B cell (primary cell): ENCODE measurements around the gene CXADR. TPM values are rescaled to one million over a fixed set of nuclear protein-coding genes. Genes with fewer than 3 reads are reported as not detected.

ENCODE experiments used
- ATAC-seq: fragments of 200-7000 bp; cut with Tn5 transposase; one replicate; pipeline ENCODE4 v1.10.0; 2021; ENCODE audit warnings: low read depth, mild to moderate bottlenecking, moderate number of reproducible peaks, moderate library complexity
- CTCF ChIA-PET: fragments of 350-600 bp; sonication (Branson Sonifier 250); formaldehyde crosslinking; loops from one replicate; lab custom pipeline; 2021; ENCODE audit warnings: antibody characterized with exemption, inconsistent platforms; lab: Charles Lee
- POLR2A ChIA-PET: fragments of 350-600 bp; sonication (Branson Sonifier 250); formaldehyde crosslinking; loops from one replicate; lab custom pipeline; 2021; ENCODE audit warnings: antibody characterized with exemption; lab: Charles Lee
- DNase-seq: peaks from one replicate; pipeline ENCODE4 v3.0.0; 2013
- H2AFZ ChIP-seq: 2 replicates; pipeline ENCODE4 v1.6.1; 2012; ENCODE audit warnings: mild to moderate bottlenecking, low read depth, low read length; ENCODE audit not compliant: insufficient read depth, poor library complexity, severe bottlenecking
- H3K27ac ChIP-seq, 2 donors: 1 replicate in 1 of 2; 2 replicates in 1 of 2; pipeline ENCODE4 v1.5.1; 2012 to 2013; ENCODE audit warnings: low read length in 2 of 2, mild to moderate bottlenecking in 2 of 2, moderate library complexity in 1 of 2
- H3K27me3 ChIP-seq, 4 experiments: fragments of 200-600 bp in 1 of 4; sonication (generic) in 1 of 4; replicated peaks in 1 of 4; 1 replicate in 2 of 4; 2 replicates in 2 of 4; pipeline versions ENCODE4 v1.6.1 to v1.7.0; 2013 to 2016; ENCODE audit warnings: low read length in 3 of 4, mild to moderate bottlenecking in 2 of 4, mixed read lengths in 1 of 4, moderate library complexity in 1 of 4; ENCODE audit not compliant: insufficient read depth in 4 of 4, control insufficient read depth in 3 of 4; ENCODE audit errors: control extremely low read depth in 1 of 4
- H3K36me3 ChIP-seq, 2 experiments: replicated peaks in 1 of 2; 1 replicate in 1 of 2; 2 replicates in 1 of 2; pipeline versions ENCODE4 v1.6.1 to v1.7.1; 2013; ENCODE audit warnings: low read length in 1 of 2; ENCODE audit not compliant: insufficient read depth in 2 of 2, control insufficient read depth in 1 of 2; ENCODE audit errors: control extremely low read depth in 1 of 2, extremely low read depth in 1 of 2
- H3K4me1 ChIP-seq, 2 donors: fragments of 200-600 bp in 1 of 2; sonication (generic) in 1 of 2; 1 replicate in 1 of 2; 2 replicates in 1 of 2; pipeline versions ENCODE4 v1.5.1 to v1.6.1; 2013 to 2017; ENCODE audit warnings: low read length in 2 of 2; ENCODE audit not compliant: control insufficient read depth in 2 of 2, insufficient read depth in 2 of 2
- H3K4me2 ChIP-seq: replicated peaks from 2 replicates; pipeline ENCODE3; 2012; ENCODE audit warnings: mild to moderate bottlenecking, low read depth, low read length; ENCODE audit not compliant: poor library complexity, severe bottlenecking
- H3K4me3 ChIP-seq, 5 experiments: fragments of 200-600 bp in 1 of 5; sonication (generic) in 1 of 5; 1 replicate in 3 of 5; 2 replicates in 2 of 5; pipeline versions ENCODE4 v1.5.1 to v1.7.0; 2011 to 2016; ENCODE audit warnings: low read length in 4 of 5, mild to moderate bottlenecking in 4 of 5, low read depth in 2 of 5, control low read depth in 1 of 5, moderate library complexity in 1 of 5; ENCODE audit not compliant: insufficient read depth in 1 of 5; ENCODE audit errors: control extremely low read depth in 1 of 5, extremely low read depth in 1 of 5
- H3K79me2 ChIP-seq: fragments of 200-600 bp; sonication (generic); one replicate; pipeline ENCODE4 v1.6.0; 2016; ENCODE audit warnings: low read length; ENCODE audit not compliant: control insufficient read depth, insufficient read depth
- H3K9ac ChIP-seq: fragments of 200-600 bp; sonication (generic); 2 replicates; pipeline ENCODE4 v1.6.1; 2017; ENCODE audit warnings: mild to moderate bottlenecking, low read length, moderate library complexity
- H3K9me3 ChIP-seq, 3 donors: one replicate each; pipeline versions ENCODE4 v1.6.1 to v1.7.1; 2013; ENCODE audit warnings: low read length in 2 of 3; ENCODE audit not compliant: control insufficient read depth in 2 of 3, insufficient read depth in 1 of 3; ENCODE audit errors: control extremely low read depth in 1 of 3
- H4K20me1 ChIP-seq: 2 replicates; pipeline ENCODE4 v1.6.0; 2012; ENCODE audit warnings: mild to moderate bottlenecking, low read length; ENCODE audit not compliant: insufficient read depth, control insufficient read depth, poor library complexity, severe bottlenecking
- H3K27ac Mint-ChIP-seq: one replicate; pipeline ENCODE4 v1.8.0; 2021; ENCODE audit warnings: mixed read lengths
- H3K27me3 Mint-ChIP-seq: one replicate; pipeline ENCODE4 v1.8.0; 2021; ENCODE audit warnings: mixed read lengths
- H3K4me1 Mint-ChIP-seq: one replicate; pipeline ENCODE4 v1.8.0; 2021; ENCODE audit warnings: mixed read lengths
- H3K4me3 Mint-ChIP-seq: one replicate; pipeline ENCODE4 v1.8.0; 2021; ENCODE audit warnings: mixed read lengths
- H3K9me3 Mint-ChIP-seq: one replicate; pipeline ENCODE4 v1.8.0; 2022; ENCODE audit warnings: mixed read lengths; ENCODE audit not compliant: insufficient read depth
- CTCF ChIP-seq: fragments of 200-600 bp; IDR thresholded peaks from one replicate; pipeline ENCODE4 v1.8.0; 2022; ENCODE audit warnings: antibody characterized with exemption, mild to moderate bottlenecking
- EZH2 ChIP-seq: IDR thresholded peaks from 2 replicates; pipeline ENCODE4 v1.6.1; 2012; ENCODE audit warnings: borderline replicate concordance, low read depth, mild to moderate bottlenecking, moderate library complexity, low read length; ENCODE audit not compliant: insufficient read depth, poor library complexity, severe bottlenecking
- WGBS: methylation state at CpG from one replicate; pipeline ENCODE4 v1.1.5; 2013; ENCODE audit warnings: missing lambda C conversion rate; ENCODE audit not compliant: insufficient coverage; 5-methylcytosine and 5-hydroxymethylcytosine counted together
- intact Hi-C: fragments of 100-400 bp; cut with micrococcal nuclease; formaldehyde crosslinking; loops from one replicate; pipeline ENCODE4 v1.10.0; 2022
- polyA plus RNA-seq: library from polyadenylated mRNA; depleted of rRNA; stranded (reverse); fragments of >200 nt; gene quantifications from 2 replicates; pipeline ENCODE4 v1.2.3, GENCODE V29; 2012
- total RNA-seq, 2 donors: library from RNA; stranded (reverse); fragments of 120-200 nt in 1 of 2; gene quantifications; 1 replicate in 1 of 2; 2 replicates in 1 of 2; pipeline versions ENCODE4 v1.2.3 to v1.2.4, GENCODE V29; 2013 to 2022

Gene CXADR
- total and polyA plus RNA-seq, 2 donors (not counting 1 experiment from before 2014, with no cell fraction given) = not detected

- Histone ChIP-seq H3K27me3 (peaks cover 0 to 2% (median 0%) of the 10 kb centered on the region in 4 experiments), H3K36me3 (no peaks in the 10 kb centered on the region), H3K4me2 (no peak overlapping the region), H3K79me2 (no peaks in the 10 kb centered on the region), H3K9ac (no peak overlapping the region), H3K9me3 (no peaks in the 10 kb centered on the region), H3K4me3 (no peak overlapping the region), H3K27ac (no peak overlapping the region), H3K4me1 (no peaks in the 10 kb centered on the region), H4K20me1 (no peaks in the 10 kb centered on the region), H2AFZ (no peak overlapping the region)
- 20% methylated on average over 5 of the region's 6 CpGs for WGBS
- Mint-ChIP-seq H3K27ac (no peak overlapping the region), H3K27me3 (peaks cover 15% of the 10 kb centered on the region), H3K4me1 (no peaks in the 10 kb centered on the region), H3K4me3 (no peak overlapping the region), H3K9me3 (no peaks in the 10 kb centered on the region)
- ATAC-seq = no peak
- DNase-seq = no peak
- ChIA-PET CTCF (no interaction called here), POLR2A (no interaction called here)
- intact Hi-C loops = no loop called here
- no peak for TF ChIP-seq CTCF
- no peak for TF ChIP-seq EZH2
Measured at GRCh38 chr21:17554679-17555465, 42.0 kb downstream of the CXADR start.

- Histone ChIP-seq H3K27ac (no peak overlapping the region), H3K36me3 (no peaks in the 10 kb centered on the region), H3K79me2 (no peaks in the 10 kb centered on the region), H3K4me3 (no peak overlapping the region), H3K4me2 (no peak overlapping the region), H3K9me3 (no peaks in the 10 kb centered on the region), H3K27me3 (peaks cover 0 to 2% (median 0%) of the 10 kb centered on the region in 4 experiments), H3K9ac (no peak overlapping the region), H4K20me1 (no peaks in the 10 kb centered on the region), H2AFZ (no peak overlapping the region), H3K4me1 (no peaks in the 10 kb centered on the region)
- peaks cover 5% of the 10 kb centered on the region for H3K27me3 Mint-ChIP-seq
- no peak overlapping the region for H3K4me3 Mint-ChIP-seq
- intact Hi-C loops = no loop called here
- ChIA-PET POLR2A (no interaction called here), CTCF (no interaction called here)
- TF ChIP-seq CTCF (no peak), EZH2 (no peak)
- H3K27ac Mint-ChIP-seq = no peak overlapping the region
- H3K4me1 Mint-ChIP-seq = no peaks in the 10 kb centered on the region
- no peaks in the 10 kb centered on the region for H3K9me3 Mint-ChIP-seq
- DNase-seq = no peak
- ATAC-seq = no peak
- WGBS = 100% methylated on average over 2 of the region's 5 CpGs
Measured at GRCh38 chr21:17560377-17561025, 47.7 kb downstream of the CXADR start.
